ENCODE measurements around the gene CXCL8. TPM values are rescaled to one million over a fixed set of nuclear protein-coding genes. Genes with fewer than 3 reads are reported as not detected.

The CXCL8 gene
- total RNA-seq, 2 donors from 2014 or later, result 15.2 TPM; not detected in 1

GRCh38 chr4:73750730-73751129, 10.4 kb downstream of the CXCL8 start:
- intact Hi-C loops (cut with DNase I), result no loop called here

DNA sequence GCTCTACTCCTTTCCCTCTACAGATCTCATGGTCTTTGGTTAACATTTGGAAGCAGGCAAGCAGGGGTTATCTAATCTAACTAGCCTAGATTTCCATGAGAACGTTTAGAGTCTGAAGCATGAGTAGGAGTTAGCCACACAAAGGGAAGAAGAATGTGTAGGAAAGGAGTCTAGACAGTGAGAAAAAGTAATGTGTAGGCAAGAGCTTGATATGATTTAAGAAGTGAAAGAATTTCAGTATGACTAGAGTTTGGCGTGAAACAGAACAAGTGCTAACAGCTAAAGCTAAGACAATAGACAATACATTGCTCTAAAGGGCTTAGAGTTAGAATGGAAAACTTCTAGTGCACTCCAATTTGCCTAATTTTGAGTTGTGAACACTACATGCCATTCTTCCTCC, 10.8 kb downstream of the CXCL8 start:
- no peaks in the 10 kb centered on the region for H3K27me3 ChIP-seq (replicated peaks; ENCODE audit: insufficient read depth)
- H3K27ac ChIP-seq, result no peak overlapping the region
- 48% methylated on average over 2 of the region's 2 CpGs for WGBS
- H3K4me1 ChIP-seq (replicated peaks), result no peaks in the 10 kb centered on the region
- H3K36me3 ChIP-seq, result no peaks in the 10 kb centered on the region
- no peak overlapping the region for H3K4me3 ChIP-seq
- TF ChIP-seq POLR2AphosphoS5 (IDR thresholded peaks at IDR 0.05), result no peak
- no peak for TF ChIP-seq POLR2A (IDR thresholded peaks at IDR 0.05)
- TF ChIP-seq CTCF (IDR thresholded peaks at IDR 0.05), result no peak
- intact Hi-C loops (cut with DNase I), result no loop called here
- H3K9me3 ChIP-seq, result no peaks in the 10 kb centered on the region
- DNase-seq (ENCODE audit: low spot score), result no peak

More at GRCh38 chr4:73750730-73751129, 10.4 kb downstream of the CXCL8 start:
- Histone ChIP-seq H3K27me3 (replicated peaks; ENCODE audit: insufficient read depth) (no peaks in the 10 kb centered on the region), H3K4me3 (no peak overlapping the region), H3K27ac (no peak overlapping the region), H3K9me3 (no peaks in the 10 kb centered on the region), H3K4me1 (replicated peaks) (no peaks in the 10 kb centered on the region), H3K36me3 (no peaks in the 10 kb centered on the region)
- no peak for DNase-seq (ENCODE audit: low spot score)
- no peak for TF ChIP-seq POLR2AphosphoS5 (IDR thresholded peaks at IDR 0.05)
- no peak for TF ChIP-seq POLR2A (IDR thresholded peaks at IDR 0.05)
- no peak for TF ChIP-seq CTCF (IDR thresholded peaks at IDR 0.05)

DNA sequence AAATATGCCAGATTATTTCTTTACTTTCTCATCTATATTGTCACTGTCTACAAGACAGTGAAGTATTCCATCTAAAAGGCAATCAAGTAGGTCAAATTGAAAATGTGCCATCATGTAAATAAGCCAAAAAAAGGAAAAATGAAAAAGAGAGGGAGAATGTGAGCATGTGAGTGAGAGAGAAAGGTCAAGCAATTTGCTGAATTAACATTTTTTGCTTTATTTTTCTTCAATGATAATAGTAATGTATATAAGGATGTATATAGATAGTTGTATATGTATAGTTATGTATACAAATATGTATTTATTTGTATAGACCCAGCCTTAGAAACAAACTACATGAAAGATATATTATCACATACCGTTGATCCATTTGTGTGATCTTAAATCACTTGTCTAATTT, 11.5 kb downstream of the CXCL8 start:
- Histone ChIP-seq H3K4me3 (no peak overlapping the region), H3K27ac (no peak overlapping the region), H3K9me3 (no peaks in the 10 kb centered on the region), H3K36me3 (no peaks in the 10 kb centered on the region), H3K4me1 (replicated peaks) (no peaks in the 10 kb centered on the region), H3K27me3 (replicated peaks; ENCODE audit: insufficient read depth) (no peaks in the 10 kb centered on the region)
- intact Hi-C loops (cut with DNase I), result no loop called here
- WGBS, result 92% methylated on average over 1 of the region's 1 CpG
- no peak for TF ChIP-seq POLR2A (IDR thresholded peaks at IDR 0.05)
- no peak for DNase-seq (ENCODE audit: low spot score)

GRCh38 chr4:73752424-73752823, 12.1 kb downstream of the CXCL8 start:
- WGBS, result 82% methylated on average over 3 of the region's 3 CpGs
- intact Hi-C loops (cut with DNase I), result no loop called here
- TF ChIP-seq CTCF (IDR thresholded peaks at IDR 0.05), result no peak
- TF ChIP-seq POLR2AphosphoS5 (IDR thresholded peaks at IDR 0.05), result no peak
- no peak for TF ChIP-seq POLR2A (IDR thresholded peaks at IDR 0.05)
- no peaks in the 10 kb centered on the region for H3K36me3 ChIP-seq
- H3K9me3 ChIP-seq, result no peaks in the 10 kb centered on the region
- no peak overlapping the region for H3K4me3 ChIP-seq
- no peak overlapping the region for H3K27ac ChIP-seq
- no peaks in the 10 kb centered on the region for H3K27me3 ChIP-seq (replicated peaks; ENCODE audit: insufficient read depth)
- H3K4me1 ChIP-seq (replicated peaks), result no peaks in the 10 kb centered on the region
- no peak for DNase-seq (ENCODE audit: low spot score)

DNA sequence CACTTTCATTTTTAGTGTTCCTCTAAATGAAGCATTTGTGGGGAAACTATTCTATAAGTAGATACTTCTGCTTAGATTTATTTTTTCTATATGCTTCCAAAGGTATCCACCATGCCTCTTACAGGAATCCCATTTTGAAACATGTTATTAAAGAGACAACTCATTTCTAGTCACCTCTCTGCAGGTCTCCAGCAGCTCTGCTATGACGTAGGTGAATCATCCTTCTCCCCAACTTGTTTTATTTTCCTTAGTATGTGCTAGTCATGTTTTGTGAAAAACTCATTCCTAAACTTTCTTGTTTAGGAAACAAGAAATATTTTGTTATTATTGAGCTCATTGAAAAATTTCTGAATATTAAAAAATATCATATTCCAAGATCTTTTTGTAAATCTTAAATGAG, 12.8 kb downstream of the CXCL8 start:
- Histone ChIP-seq H3K4me1 (replicated peaks) (no peaks in the 10 kb centered on the region), H3K9me3 (no peaks in the 10 kb centered on the region), H3K27me3 (replicated peaks; ENCODE audit: insufficient read depth) (no peaks in the 10 kb centered on the region), H3K27ac (no peak overlapping the region), H3K36me3 (no peaks in the 10 kb centered on the region), H3K4me3 (no peak overlapping the region)
- no peak for DNase-seq (ENCODE audit: low spot score)
- intact Hi-C loops (cut with DNase I), result no loop called here
- WGBS, result 95% methylated on average over 1 of the region's 1 CpG
- TF ChIP-seq POLR2A (IDR thresholded peaks at IDR 0.05) (no peak), CTCF (IDR thresholded peaks at IDR 0.05) (no peak), POLR2AphosphoS5 (IDR thresholded peaks at IDR 0.05) (no peak)

Measured in prostate gland (tissue), 2 donors.